ENCODE data around the gene TMEM253.

GRCh38 chr14:21120686-21121085 is 19.8 kb downstream of the TMEM253 start:
- TF ChIP-seq, protein P1, sequence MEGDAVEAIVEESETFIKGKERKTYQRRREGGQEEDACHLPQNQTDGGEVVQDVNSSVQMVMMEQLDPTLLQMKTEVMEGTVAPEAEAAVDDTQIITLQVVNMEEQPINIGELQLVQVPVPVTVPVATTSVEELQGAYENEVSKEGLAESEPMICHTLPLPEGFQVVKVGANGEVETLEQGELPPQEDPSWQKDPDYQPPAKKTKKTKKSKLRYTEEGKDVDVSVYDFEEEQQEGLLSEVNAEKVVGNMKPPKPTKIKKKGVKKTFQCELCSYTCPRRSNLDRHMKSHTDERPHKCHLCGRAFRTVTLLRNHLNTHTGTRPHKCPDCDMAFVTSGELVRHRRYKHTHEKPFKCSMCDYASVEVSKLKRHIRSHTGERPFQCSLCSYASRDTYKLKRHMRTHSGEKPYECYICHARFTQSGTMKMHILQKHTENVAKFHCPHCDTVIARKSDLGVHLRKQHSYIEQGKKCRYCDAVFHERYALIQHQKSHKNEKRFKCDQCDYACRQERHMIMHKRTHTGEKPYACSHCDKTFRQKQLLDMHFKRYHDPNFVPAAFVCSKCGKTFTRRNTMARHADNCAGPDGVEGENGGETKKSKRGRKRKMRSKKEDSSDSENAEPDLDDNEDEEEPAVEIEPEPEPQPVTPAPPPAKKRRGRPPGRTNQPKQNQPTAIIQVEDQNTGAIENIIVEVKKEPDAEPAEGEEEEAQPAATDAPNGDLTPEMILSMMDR (IDR thresholded peaks at IDR 0.05; ENCODE audit: insufficient read depth, low read length, poor library complexity, severe bottlenecking): no peak
- TF ChIP-seq EZH2phosphoT487 (conservative IDR thresholded peaks at IDR 0.05; ENCODE audit: low read length): no peak

Data from SU-DHL-6 (cell line).